ENCODE results near the gene UTY. TPM values are rescaled to one million over a fixed set of nuclear protein-coding genes. Genes with fewer than 3 reads are reported as not detected.

UTY gene
- total and polyA plus RNA-seq, 4 donors: 0.12 to 4.7 TPM; not detected in 2

GRCh38 chrY:13312966-13313365 is 166.9 kb downstream of the UTY start:
- Histone ChIP-seq H3K9me3 (ENCODE audit: control insufficient read depth in 4 of 4, insufficient read depth in 3 of 4, low read length in 3 of 4) (no peaks in the 10 kb centered on the region), H3K4me1 (ENCODE audit: control insufficient read depth in 5 of 5, insufficient read depth in 5 of 5, low read length in 5 of 5) (no peaks in the 10 kb centered on the region), H3K27ac (ENCODE audit: low read depth in 1 of 2, low read length in 1 of 2) (no peak overlapping the region), H3K36me3 (ENCODE audit: control insufficient read depth in 4 of 4, insufficient read depth in 4 of 4, low read length in 4 of 4) (peaks cover 0 to 3% (median 0%) of the 10 kb centered on the region in 4 donors), H3K27me3 (ENCODE audit: control insufficient read depth in 3 of 3, insufficient read depth in 3 of 3, low read length in 2 of 3) (no peaks in the 10 kb centered on the region), H3K4me3 (no peak overlapping the region), H3K9ac (ENCODE audit: insufficient read depth in 1 of 2, low read length in 2 of 2) (no peak overlapping the region)
- ATAC-seq (ENCODE audit: insufficient read depth, low FRiP score) (no peak), DNase-seq (no peak)
- TF ChIP-seq, protein P1, sequence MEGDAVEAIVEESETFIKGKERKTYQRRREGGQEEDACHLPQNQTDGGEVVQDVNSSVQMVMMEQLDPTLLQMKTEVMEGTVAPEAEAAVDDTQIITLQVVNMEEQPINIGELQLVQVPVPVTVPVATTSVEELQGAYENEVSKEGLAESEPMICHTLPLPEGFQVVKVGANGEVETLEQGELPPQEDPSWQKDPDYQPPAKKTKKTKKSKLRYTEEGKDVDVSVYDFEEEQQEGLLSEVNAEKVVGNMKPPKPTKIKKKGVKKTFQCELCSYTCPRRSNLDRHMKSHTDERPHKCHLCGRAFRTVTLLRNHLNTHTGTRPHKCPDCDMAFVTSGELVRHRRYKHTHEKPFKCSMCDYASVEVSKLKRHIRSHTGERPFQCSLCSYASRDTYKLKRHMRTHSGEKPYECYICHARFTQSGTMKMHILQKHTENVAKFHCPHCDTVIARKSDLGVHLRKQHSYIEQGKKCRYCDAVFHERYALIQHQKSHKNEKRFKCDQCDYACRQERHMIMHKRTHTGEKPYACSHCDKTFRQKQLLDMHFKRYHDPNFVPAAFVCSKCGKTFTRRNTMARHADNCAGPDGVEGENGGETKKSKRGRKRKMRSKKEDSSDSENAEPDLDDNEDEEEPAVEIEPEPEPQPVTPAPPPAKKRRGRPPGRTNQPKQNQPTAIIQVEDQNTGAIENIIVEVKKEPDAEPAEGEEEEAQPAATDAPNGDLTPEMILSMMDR (IDR thresholded peaks at IDR 0.05; ENCODE audit: control extremely low read depth, extremely low read depth): no peak
- WGBS, 2 donors: 100% methylated on average over 1 of the region's 1 CpG; no CpG with 5 or more reads in 1 of the 2 donors

DNA sequence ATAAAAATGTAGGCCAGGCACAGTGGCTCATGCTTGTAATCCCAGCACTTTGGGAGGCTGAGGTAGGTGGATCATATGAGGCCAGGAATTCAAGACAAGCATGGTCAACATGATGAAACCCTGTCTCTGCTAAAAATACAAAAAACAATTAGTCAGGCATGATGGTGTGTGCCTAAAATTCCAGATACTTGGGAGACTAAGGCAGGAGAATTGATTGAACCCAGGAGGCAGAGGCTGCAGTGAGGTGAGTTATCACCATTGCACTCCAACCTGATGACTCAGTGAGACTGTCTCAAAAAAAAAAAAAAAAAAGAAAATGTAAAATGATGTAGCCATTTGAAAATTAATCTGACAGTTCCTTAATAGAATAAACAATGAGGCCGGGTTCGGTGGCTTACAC is 171.9 kb downstream of the UTY start:
- 96% methylated on average over 2 of the region's 2 CpGs; no CpG with 5 or more reads in 1 of the 2 donors for WGBS, 2 donors
- no peaks in the 10 kb centered on the region for H3K9me3 ChIP-seq (ENCODE audit: control insufficient read depth in 4 of 4, insufficient read depth in 3 of 4, low read length in 3 of 4)
- no peaks in the 10 kb centered on the region for H3K27me3 ChIP-seq (ENCODE audit: control insufficient read depth in 3 of 3, insufficient read depth in 3 of 3, low read length in 2 of 3)
- no peak overlapping the region for H3K4me3 ChIP-seq
- DNase-seq: no peak
- H3K4me1 ChIP-seq (ENCODE audit: control insufficient read depth in 5 of 5, insufficient read depth in 5 of 5, low read length in 5 of 5): no peaks in the 10 kb centered on the region
- ATAC-seq (ENCODE audit: insufficient read depth, low FRiP score): no peak
- H3K9ac ChIP-seq (ENCODE audit: insufficient read depth in 1 of 2, low read length in 2 of 2): no peak overlapping the region
- no peak overlapping the region for H3K27ac ChIP-seq (ENCODE audit: low read depth in 1 of 2, low read length in 1 of 2)
- TF ChIP-seq, protein P1 (IDR thresholded peaks at IDR 0.05; ENCODE audit: control extremely low read depth, extremely low read depth): no peak
- H3K36me3 ChIP-seq (ENCODE audit: control insufficient read depth in 4 of 4, insufficient read depth in 4 of 4, low read length in 4 of 4): no peaks in the 10 kb centered on the region

DNA sequence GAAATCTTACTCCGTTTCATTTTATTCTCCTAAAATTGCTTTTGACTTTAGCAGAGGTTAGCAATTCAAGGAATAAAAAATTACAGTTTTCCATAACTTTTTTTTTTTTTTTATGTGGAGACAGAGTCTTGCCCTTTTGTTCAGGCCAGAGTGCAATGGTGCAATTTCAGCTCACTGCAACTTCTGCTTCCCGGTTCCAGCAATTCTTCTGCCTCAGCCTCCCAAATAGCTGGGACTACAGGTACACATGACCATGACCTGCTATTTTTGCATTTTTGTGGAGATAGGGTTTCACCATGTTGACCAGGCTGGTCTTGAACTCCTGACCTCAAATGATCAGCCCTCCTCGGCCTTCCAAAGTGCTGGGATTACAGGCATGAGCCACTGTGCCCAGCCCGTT is 179.0 kb downstream of the UTY start:
- WGBS, 2 donors: 77% methylated on average over 4 of the region's 4 CpGs; no CpG with 5 or more reads in 1 of the 2 donors
- H3K9me3 ChIP-seq (ENCODE audit: control insufficient read depth in 4 of 4, insufficient read depth in 3 of 4, low read length in 3 of 4): no peaks in the 10 kb centered on the region
- H3K27ac ChIP-seq (ENCODE audit: low read depth in 1 of 2, low read length in 1 of 2): no peak overlapping the region
- ATAC-seq (ENCODE audit: insufficient read depth, low FRiP score): no peak
- no peak overlapping the region for H3K9ac ChIP-seq (ENCODE audit: insufficient read depth in 1 of 2, low read length in 2 of 2)
- peaks cover 0 to 4% (median 0%) of the 10 kb centered on the region in 4 donors for H3K36me3 ChIP-seq (ENCODE audit: control insufficient read depth in 4 of 4, insufficient read depth in 4 of 4, low read length in 4 of 4)
- DNase-seq: no peak
- TF ChIP-seq, protein P1 (IDR thresholded peaks at IDR 0.05; ENCODE audit: control extremely low read depth, extremely low read depth): no peak
- no peaks in the 10 kb centered on the region for H3K27me3 ChIP-seq (ENCODE audit: control insufficient read depth in 3 of 3, insufficient read depth in 3 of 3, low read length in 2 of 3)
- no peaks in the 10 kb centered on the region for H3K4me1 ChIP-seq (ENCODE audit: control insufficient read depth in 5 of 5, insufficient read depth in 5 of 5, low read length in 5 of 5)
- no peak overlapping the region for H3K4me3 ChIP-seq

DNA sequence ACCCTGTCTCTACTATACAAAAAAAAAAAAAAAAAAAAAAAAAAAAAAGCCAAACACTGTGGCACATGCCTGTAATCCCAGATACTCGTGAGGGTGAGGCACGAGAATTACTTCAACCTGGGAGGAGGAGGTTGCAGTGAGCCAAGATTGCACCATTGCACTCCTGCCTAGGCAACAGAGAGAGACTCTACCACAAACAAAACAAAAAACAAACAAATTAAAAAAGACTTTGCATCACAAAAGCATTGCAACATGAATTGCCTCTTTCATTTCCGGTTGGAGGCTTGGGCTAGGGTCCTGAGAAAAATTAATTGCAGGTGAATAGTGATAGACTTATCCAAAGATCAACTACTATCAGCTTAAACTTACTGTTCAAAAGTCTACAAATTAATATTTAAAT is 180.4 kb downstream of the UTY start:
- no peaks in the 10 kb centered on the region for H3K27me3 ChIP-seq (ENCODE audit: control insufficient read depth in 3 of 3, insufficient read depth in 3 of 3, low read length in 2 of 3)
- no peaks in the 10 kb centered on the region for H3K9me3 ChIP-seq (ENCODE audit: control insufficient read depth in 4 of 4, insufficient read depth in 3 of 4, low read length in 3 of 4)
- no peak overlapping the region for H3K27ac ChIP-seq (ENCODE audit: low read depth in 1 of 2, low read length in 1 of 2)
- WGBS, 2 donors: 48% methylated on average over 3 of the region's 3 CpGs; no CpG with 5 or more reads in 1 of the 2 donors
- TF ChIP-seq, protein P1 (IDR thresholded peaks at IDR 0.05; ENCODE audit: control extremely low read depth, extremely low read depth): no peak
- ATAC-seq (ENCODE audit: insufficient read depth, low FRiP score) (no peak), DNase-seq (no peak)
- peaks cover 0 to 4% (median 0%) of the 10 kb centered on the region in 4 donors for H3K36me3 ChIP-seq (ENCODE audit: control insufficient read depth in 4 of 4, insufficient read depth in 4 of 4, low read length in 4 of 4)
- no peak overlapping the region for H3K4me3 ChIP-seq
- no peaks in the 10 kb centered on the region for H3K4me1 ChIP-seq (ENCODE audit: control insufficient read depth in 5 of 5, insufficient read depth in 5 of 5, low read length in 5 of 5)
- no peak overlapping the region for H3K9ac ChIP-seq (ENCODE audit: insufficient read depth in 1 of 2, low read length in 2 of 2)
